Panc1 (cell line): ENCODE measurements around the gene TMEM178A. TPM values are rescaled to one million over a fixed set of nuclear protein-coding genes. Genes with fewer than 3 reads are reported as not detected.

ENCODE experiments used
- ATAC-seq: fragments of 200-7000 bp; cut with Tn5 transposase; 2 replicates; pipeline ENCODE4 v1.9.1; 2020; ENCODE audit warnings: mild to moderate bottlenecking, moderate library complexity
- BruUV-seq: library from RNA; stranded (reverse); fragments of 400-500 nt; replicated peaks from 2 replicates; lab custom pipeline; 2021; lab: Mats Ljungman, UMichigan
- CTCF ChIA-PET: fragments of 300-600 bp; sonication (Branson Sonifier 250); formaldehyde crosslinking; loops from one replicate; lab custom pipeline; 2022; ENCODE audit warnings: antibody characterized with exemption; lab: Charles Lee
- POLR2A ChIA-PET: fragments of 300-600 bp; sonication (Branson Sonifier 250); formaldehyde crosslinking; loops from one replicate; lab custom pipeline; 2022; ENCODE audit warnings: antibody characterized with exemption; lab: Charles Lee
- DNase-seq: peaks from one replicate; pipeline ENCODE4 v3.0.0-alpha.2; 2010; ENCODE audit warnings: low read depth, low spot score
- H3K27ac ChIP-seq: 2 replicates; pipeline ENCODE4 v1.5.1; 2011; ENCODE audit warnings: mild to moderate bottlenecking, low read length, inconsistent platforms
- H3K27me3 ChIP-seq: fragments of 200-500 bp; sonication (Bioruptor generic); 2 replicates; pipeline ENCODE4 v1.6.0; 2014; ENCODE audit warnings: low read length, inconsistent platforms; ENCODE audit not compliant: control insufficient read depth, insufficient read depth
- H3K36me3 ChIP-seq: fragments of 200-500 bp; sonication (Bioruptor generic); 2 replicates; pipeline ENCODE4 v1.5.1; 2014; ENCODE audit warnings: inconsistent platforms, mild to moderate bottlenecking, low read length, moderate library complexity; ENCODE audit not compliant: control insufficient read depth, insufficient read depth
- H3K4me1 ChIP-seq: 2 replicates; pipeline ENCODE4 v1.5.1; 2011; ENCODE audit warnings: inconsistent platforms, mild to moderate bottlenecking, low read length, moderate library complexity; ENCODE audit not compliant: control insufficient read depth, insufficient read depth
- H3K4me3 ChIP-seq, 2 experiments: 2 replicates each; pipeline ENCODE4 v1.5.1; 2011 to 2012; ENCODE audit warnings: low read depth in 2 of 2, low read length in 2 of 2, mild to moderate bottlenecking in 2 of 2, inconsistent platforms in 1 of 2, moderate library complexity in 1 of 2
- H3K9me3 ChIP-seq: fragments of 200-500 bp; sonication (Bioruptor generic); 2 replicates; pipeline ENCODE4 v1.5.1; 2014; ENCODE audit warnings: low read depth, mild to moderate bottlenecking, inconsistent platforms, low read length, moderate library complexity; ENCODE audit not compliant: control insufficient read depth, insufficient read depth
- CTCF ChIP-seq: fragments of 450-650 bp; IDR thresholded peaks from 2 replicates; pipeline ENCODE4 v1.5.1; 2017; ENCODE audit warnings: mild to moderate bottlenecking
- POLR2AphosphoS5 ChIP-seq: IDR thresholded peaks from 2 replicates; pipeline ENCODE4 v1.6.1; 2012; ENCODE audit warnings: mild to moderate bottlenecking, low read depth, low read length, moderate library complexity
- REST ChIP-seq, 2 experiments: IDR thresholded peaks; 2 replicates each; pipeline ENCODE4 v1.6.1; 2011 to 2012; ENCODE audit warnings: low read depth in 2 of 2, control low read depth in 1 of 2, low read length in 1 of 2, mild to moderate bottlenecking in 1 of 2, moderate library complexity in 1 of 2; ENCODE audit not compliant: insufficient read depth in 1 of 2
- SIN3A ChIP-seq: IDR thresholded peaks from 2 replicates; pipeline ENCODE4 v1.6.1; 2012; ENCODE audit warnings: low read depth, mild to moderate bottlenecking, low read length, moderate library complexity, borderline replicate concordance; ENCODE audit not compliant: insufficient read depth
- TCF7L2 ChIP-seq: IDR thresholded peaks from 2 replicates; pipeline ENCODE4 v1.6.1; 2011; ENCODE audit warnings: mild to moderate bottlenecking, low read depth, low read length, inconsistent platforms
- in situ Hi-C: cut with HindIII; loops from 2 replicates; pipeline ENCODE4 v1.10.0; 2016; ENCODE audit warnings: low sequenced_read_pairs, low pct_unique_long_range_greater_than_20kb
- intact Hi-C: fragments of 100-400 bp; cut with micrococcal nuclease; formaldehyde crosslinking; loops from one replicate; pipeline ENCODE4 v1.10.0; 2022; ENCODE audit not compliant: unreplicated experiment
- total RNA-seq: library from RNA; stranded (reverse); gene quantifications from one replicate; pipeline ENCODE4 v1.2.1, GENCODE V29; 2021; ENCODE audit not compliant: unreplicated experiment

TMEM178A gene
- total RNA-seq, 1 experiment from 2014 or later, result not detected

- TF ChIP-seq POLR2AphosphoS5 (no peak), REST (IDR thresholded peaks at IDR 0.05; ENCODE audit: insufficient read depth in 1 of 2, low read depth in 2 of 2, low read length in 1 of 2) (no peak), SIN3A (no peak), CTCF (no peak), TCF7L2 (no peak)
- no peaks in the 10 kb centered on the region for H3K4me1 ChIP-seq
- peaks cover 17% of the 10 kb centered on the region; the same call in 1 of the 2 replicates for H3K36me3 ChIP-seq
- CTCF ChIA-PET, result no interaction called here
- no peak overlapping the region for H3K27ac ChIP-seq
- DNase-seq (no peak), ATAC-seq (no peak)
- H3K9me3 ChIP-seq, result no peaks in the 10 kb centered on the region
- BruUV-seq, result no TSS peak
- POLR2A ChIA-PET, result no interaction called here
- intact Hi-C loops, result no loop called here
- in situ Hi-C loops, result no loop called here
- H3K4me3 ChIP-seq, result no peak overlapping the region
- H3K27me3 ChIP-seq, result no peaks in the 10 kb centered on the region
These were observed 66.8 kb downstream of the TMEM178A start for GRCh38 chr2:39732482-39732881.

- Histone ChIP-seq H3K4me3 (no peak overlapping the region), H3K27me3 (no peaks in the 10 kb centered on the region), H3K27ac (no peak overlapping the region), H3K4me1 (no peaks in the 10 kb centered on the region), H3K9me3 (no peaks in the 10 kb centered on the region), H3K36me3 (peaks cover 17% of the 10 kb centered on the region; the same call in 1 of the 2 replicates)
- ATAC-seq, result no peak
- in situ Hi-C loops (no loop called here), intact Hi-C loops (no loop called here)
- TF ChIP-seq SIN3A (no peak), CTCF (no peak), POLR2AphosphoS5 (no peak)
- no TSS peak for BruUV-seq
- no peak for DNase-seq
- CTCF ChIA-PET, result no interaction called here
- POLR2A ChIA-PET, result no interaction called here
These were observed 67.5 kb downstream of the TMEM178A start for GRCh38 chr2:39733070-39733674.
